HCT116 (cell line): ENCODE data around the gene PDE4B. TPM values are rescaled to one million over a fixed set of nuclear protein-coding genes. Genes with fewer than 3 reads are reported as not detected.

Experiments
- ATAC-seq: fragments of 200-7000 bp; cut with Tn5 transposase; 2 replicates; pipeline ENCODE4 v1.9.1; 2020; ENCODE audit warnings: mild to moderate bottlenecking, moderate library complexity
- BruUV-seq: library from RNA; stranded (reverse); fragments of 400-500 nt; replicated peaks from 2 replicates; lab custom pipeline; 2021; lab: Mats Ljungman, UMichigan
- CTCF ChIA-PET: fragments of 300-600 bp; sonication (Branson Sonifier 250); formaldehyde crosslinking; loops from one replicate; lab custom pipeline; 2021; ENCODE audit warnings: antibody characterized with exemption; lab: Charles Lee
- POLR2A ChIA-PET: fragments of 300-600, 350-600 bp; sonication (Branson Sonifier 250); formaldehyde crosslinking; loops from one replicate; lab custom pipeline; 2021; ENCODE audit warnings: antibody characterized with exemption; lab: Charles Lee
- RAD21 ChIA-PET, 2 experiments: fragments of 300-600 bp; sonication (Branson Sonifier 250); formaldehyde crosslinking; loops; one replicate each; lab custom pipeline; 2023; ENCODE audit warnings: low total read pairs in 2 of 2; ENCODE audit not compliant: uncharacterized antibody in 2 of 2, unreplicated experiment in 2 of 2, low non-redundant PET in 1 of 2; lab: Charles Lee
- DNase-seq: peaks from one replicate; pipeline ENCODE4 v3.0.0-alpha.2; 2010; ENCODE audit warnings: low read depth, low spot score
- H2AFZ ChIP-seq: fragments of 200-600 bp; shearing (Covaris generic), sonication (generic); 2 replicates; pipeline ENCODE4 v1.6.1; 2017; ENCODE audit warnings: low read depth, mixed run types, mixed read lengths, antibody characterized with exemption, low read length; ENCODE audit not compliant: poor library complexity, severe bottlenecking
- H3K27ac ChIP-seq: 2 replicates; pipeline ENCODE4 v1.5.1; 2012; ENCODE audit warnings: low read depth, low read length
- H3K27me3 ChIP-seq: fragments of 200-600 bp; sonication (generic); 2 replicates; pipeline ENCODE4 v1.6.1; 2016; ENCODE audit warnings: mixed run types, low read length, mixed read lengths; ENCODE audit not compliant: insufficient read depth
- H3K36me3 ChIP-seq, 2 experiments: fragments of 200-500 bp in 1 of 2; fragments of 200-600 bp in 1 of 2; sonication (Bioruptor generic) in 1 of 2; sonication (generic) in 1 of 2; 2 replicates each; pipeline versions ENCODE4 v1.5.1 to v1.6.1; 2014 to 2016; ENCODE audit warnings: low read length in 2 of 2, inconsistent platforms in 1 of 2, mixed read lengths in 1 of 2, mixed run types in 1 of 2; ENCODE audit not compliant: insufficient read depth in 2 of 2, control insufficient read depth in 1 of 2
- H3K4me1 ChIP-seq, 2 experiments: fragments of 200-600 bp in 1 of 2; sonication (generic) in 1 of 2; 2 replicates each; pipeline versions ENCODE4 v1.5.1 to v1.6.1; 2012 to 2017; ENCODE audit warnings: low read length in 2 of 2, inconsistent platforms in 1 of 2, mild to moderate bottlenecking in 1 of 2, mixed read lengths in 1 of 2, mixed run types in 1 of 2, moderate library complexity in 1 of 2; ENCODE audit not compliant: insufficient read depth in 2 of 2, control insufficient read depth in 1 of 2
- H3K4me2 ChIP-seq: fragments of 200-600 bp; sonication (generic); 2 replicates; pipeline ENCODE4 v1.6.1; 2017; ENCODE audit warnings: mixed run types, low read length, mixed read lengths
- H3K4me3 ChIP-seq, 2 experiments: fragments of 200-600 bp in 1 of 2; sonication (generic) in 1 of 2; replicated peaks in 1 of 2; 2 replicates each; pipeline ENCODE4 v1.5.1; 2011 to 2016; ENCODE audit warnings: low read length in 2 of 2, control low read depth in 1 of 2, low read depth in 1 of 2, mild to moderate bottlenecking in 1 of 2, mixed read lengths in 1 of 2, mixed run types in 1 of 2
- H3K79me2 ChIP-seq: fragments of 200-600 bp; sonication (generic); 2 replicates; pipeline ENCODE4 v1.6.1; 2017; ENCODE audit warnings: mild to moderate bottlenecking, mixed run types, low read length, moderate library complexity, mixed read lengths; ENCODE audit not compliant: insufficient read depth
- H3K9ac ChIP-seq: fragments of 200-600 bp; sonication (generic); 2 replicates; pipeline ENCODE4 v1.6.1; 2016; ENCODE audit warnings: low read length, mixed read lengths
- H3K9me2 ChIP-seq: fragments of 200-600 bp; sonication (generic), shearing (Covaris generic); 2 replicates; pipeline ENCODE4 v1.6.1; 2017; ENCODE audit warnings: mixed run types, mild to moderate bottlenecking, moderate library complexity; ENCODE audit not compliant: insufficient read depth
- H3K9me3 ChIP-seq, 2 experiments: fragments of 200-500 bp in 1 of 2; fragments of 200-600 bp in 1 of 2; sonication (Bioruptor generic) in 1 of 2; sonication (generic) in 1 of 2; 2 replicates each; pipeline ENCODE4 v1.6.1; 2014 to 2017; ENCODE audit warnings: low read length in 2 of 2, mixed read lengths in 2 of 2, inconsistent platforms in 1 of 2, low read depth in 1 of 2, mild to moderate bottlenecking in 1 of 2, mixed run types in 1 of 2, moderate library complexity in 1 of 2; ENCODE audit not compliant: control insufficient read depth in 1 of 2, insufficient read depth in 1 of 2
- H4K20me1 ChIP-seq: fragments of 200-600 bp; sonication (generic), shearing (Covaris generic); 2 replicates; pipeline ENCODE4 v1.6.1; 2017; ENCODE audit warnings: mixed run types, mild to moderate bottlenecking, moderate library complexity; ENCODE audit not compliant: insufficient read depth
- CBX3 ChIP-seq: IDR thresholded peaks from 2 replicates; pipeline ENCODE4 v1.6.1; 2012; ENCODE audit warnings: low read depth
- CEBPB ChIP-seq: IDR thresholded peaks from 2 replicates; pipeline ENCODE4 v1.6.1; 2012; ENCODE audit warnings: low read depth
- ELF1 ChIP-seq: IDR thresholded peaks from 2 replicates; pipeline ENCODE4 v1.6.1; 2012; ENCODE audit warnings: low read depth, borderline replicate concordance
- EZH2 ChIP-seq: fragments of 200-600 bp; sonication (generic); IDR thresholded peaks from 2 replicates; pipeline ENCODE4 v1.6.1; 2017; ENCODE audit warnings: antibody characterized with exemption, mixed run types
- EZH2phosphoT487 ChIP-seq: fragments of 200-600 bp; IDR thresholded peaks from 2 replicates; pipeline ENCODE4 v1.6.1; 2018; ENCODE audit warnings: antibody characterized with exemption, borderline replicate concordance
- FOSL1 ChIP-seq: IDR thresholded peaks from 2 replicates; pipeline ENCODE4 v1.6.1; 2012; ENCODE audit warnings: low read depth
- JUND ChIP-seq: IDR thresholded peaks from 2 replicates; pipeline ENCODE4 v1.6.1; 2012
- POLR2AphosphoS5 ChIP-seq: IDR thresholded peaks from 2 replicates; pipeline ENCODE4 v1.6.1; 2011; ENCODE audit warnings: mild to moderate bottlenecking, low read depth, low read length, moderate library complexity
- RAD21 ChIP-seq: IDR thresholded peaks from 2 replicates; pipeline ENCODE4 v1.6.1; 2012; ENCODE audit warnings: low read depth, mild to moderate bottlenecking
- SIN3A ChIP-seq: IDR thresholded peaks from 2 replicates; pipeline ENCODE4 v1.6.1; 2012; ENCODE audit warnings: low read depth
- SP1 ChIP-seq: IDR thresholded peaks from 2 replicates; pipeline ENCODE4 v1.6.1; 2012; ENCODE audit warnings: low read depth
- SRF ChIP-seq: IDR thresholded peaks from 2 replicates; pipeline ENCODE4 v1.6.1; 2012; ENCODE audit warnings: low read depth
- TCF7L2 ChIP-seq: IDR thresholded peaks from 2 replicates; pipeline ENCODE4 v1.7.0; 2011; ENCODE audit warnings: borderline replicate concordance, inconsistent platforms; ENCODE audit not compliant: insufficient read depth, insufficient read length; ENCODE audit errors: extremely low read depth
- YY1 ChIP-seq: IDR thresholded peaks from 2 replicates; pipeline ENCODE4 v1.6.1; 2011; ENCODE audit warnings: low read length, low read depth, moderate library complexity, mild to moderate bottlenecking; ENCODE audit not compliant: insufficient replicate concordance; ENCODE audit errors: extremely low read depth
- ZFX ChIP-seq: fragments of 450-650 bp; IDR thresholded peaks from 2 replicates; pipeline ENCODE4 v1.6.1; 2017
- ZNF274 ChIP-seq: fragments of 200-500 bp; sonication (Bioruptor generic); IDR thresholded peaks from 2 replicates; pipeline ENCODE4 v1.6.1; 2014; ENCODE audit warnings: mild to moderate bottlenecking, low read depth, low read length, inconsistent platforms
- intact Hi-C: fragments of 100-400 bp; cut with micrococcal nuclease; formaldehyde crosslinking; loops from 2 replicates; pipeline ENCODE4 v1.10.0; 2022
- total RNA-seq: library from RNA; stranded (reverse); gene quantifications from one replicate; pipeline ENCODE4 v1.2.1, GENCODE V29; 2021; ENCODE audit not compliant: unreplicated experiment
- TF ChIP-seq, protein P1 (sequence below): IDR thresholded peaks from 2 replicates; pipeline ENCODE4 v1.6.1; 2012
- TF ChIP-seq, protein P2 (sequence below): IDR thresholded peaks from 2 replicates; pipeline ENCODE4 v1.6.1; 2012
- TF ChIP-seq, protein P3 (sequence below): IDR thresholded peaks from 2 replicates; pipeline ENCODE4 v1.6.1; 2012; ENCODE audit warnings: low read depth
- TF ChIP-seq, protein P4 (sequence below), 3 experiments: fragments of 200-600 bp in 1 of 3; sonication (generic) in 1 of 3; IDR thresholded peaks in 2 of 3; conservative IDR thresholded peaks in 1 of 3; 2 replicates each; pipeline ENCODE4 v1.5.1; 2012 to 2017; ENCODE audit warnings: low read depth in 2 of 3, low read length in 2 of 3, antibody characterized with exemption in 1 of 3, borderline replicate concordance in 1 of 3, control low read depth in 1 of 3, mild to moderate bottlenecking in 1 of 3, mixed read lengths in 1 of 3, mixed run types in 1 of 3, moderate library complexity in 1 of 3; ENCODE audit not compliant: insufficient read depth in 1 of 3

The PDE4B gene
- total RNA-seq, 1 experiment from 2014 or later = 76.9 TPM

DNA sequence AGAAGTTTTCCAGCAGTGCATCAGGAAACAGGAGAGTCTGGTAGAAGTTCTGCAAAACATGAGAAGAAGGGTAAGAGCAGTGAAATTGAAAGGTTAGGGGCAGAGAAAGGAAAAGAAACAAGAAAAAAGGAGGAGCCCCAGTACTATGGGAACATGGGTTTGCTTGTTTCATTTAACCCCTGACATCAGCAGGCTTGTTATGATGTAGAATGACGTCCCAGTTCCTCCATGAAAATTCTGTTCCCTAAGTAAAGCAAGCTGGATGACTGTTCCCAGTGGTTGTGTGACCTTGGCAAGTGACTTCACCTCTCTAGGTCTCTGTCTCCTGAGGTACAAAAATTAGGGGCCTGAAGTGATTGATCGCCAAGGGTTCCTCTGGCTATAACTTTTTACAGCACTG is 472.6 kb downstream of the PDE4B start:
- H3K27ac ChIP-seq = peak overlapping the region; percentile 96
- BruUV-seq = no TSS peak
- POLR2A ChIA-PET = interaction anchor here (1.2 kb wide), 1 partner anchor 67 kb away, joined by 3 read pairs; no protein-coding TSS in a partner anchor

More for the DNA sequence above, 472.6 kb downstream of the PDE4B start:
- CTCF ChIA-PET = no interaction called here
- peaks cover 83 to 98% of the 10 kb centered on the region in 2 experiments for H3K4me1 ChIP-seq
- no peaks in the 10 kb centered on the region for H3K9me2 ChIP-seq
- no peak for DNase-seq
- H3K9ac ChIP-seq = peak overlapping the region; percentile 51
- H3K79me2 ChIP-seq = no peaks in the 10 kb centered on the region
- H3K4me2 ChIP-seq = peak overlapping the region; percentile 58
- no peak for ATAC-seq
- no peak overlapping the region for H2AFZ ChIP-seq
- no peaks in the 10 kb centered on the region for H3K27me3 ChIP-seq
- TF ChIP-seq EZH2 (no peak), POLR2AphosphoS5 (no peak), SRF (no peak), YY1 (no peak), FOSL1 (no peak), ZNF274 (no peak), RAD21 (no peak), ZFX (no peak), JUND (no peak), TCF7L2 (no peak), EZH2phosphoT487 (no peak), ELF1 (no peak), CBX3 (no peak), SP1 (no peak), SIN3A (no peak), CEBPB (no peak)
- TF ChIP-seq, protein P1, sequence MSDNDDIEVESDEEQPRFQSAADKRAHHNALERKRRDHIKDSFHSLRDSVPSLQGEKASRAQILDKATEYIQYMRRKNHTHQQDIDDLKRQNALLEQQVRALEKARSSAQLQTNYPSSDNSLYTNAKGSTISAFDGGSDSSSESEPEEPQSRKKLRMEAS = no peak
- TF ChIP-seq, protein P2, sequence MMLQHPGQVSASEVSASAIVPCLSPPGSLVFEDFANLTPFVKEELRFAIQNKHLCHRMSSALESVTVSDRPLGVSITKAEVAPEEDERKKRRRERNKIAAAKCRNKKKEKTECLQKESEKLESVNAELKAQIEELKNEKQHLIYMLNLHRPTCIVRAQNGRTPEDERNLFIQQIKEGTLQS = no peak
- TF ChIP-seq, protein P3, sequence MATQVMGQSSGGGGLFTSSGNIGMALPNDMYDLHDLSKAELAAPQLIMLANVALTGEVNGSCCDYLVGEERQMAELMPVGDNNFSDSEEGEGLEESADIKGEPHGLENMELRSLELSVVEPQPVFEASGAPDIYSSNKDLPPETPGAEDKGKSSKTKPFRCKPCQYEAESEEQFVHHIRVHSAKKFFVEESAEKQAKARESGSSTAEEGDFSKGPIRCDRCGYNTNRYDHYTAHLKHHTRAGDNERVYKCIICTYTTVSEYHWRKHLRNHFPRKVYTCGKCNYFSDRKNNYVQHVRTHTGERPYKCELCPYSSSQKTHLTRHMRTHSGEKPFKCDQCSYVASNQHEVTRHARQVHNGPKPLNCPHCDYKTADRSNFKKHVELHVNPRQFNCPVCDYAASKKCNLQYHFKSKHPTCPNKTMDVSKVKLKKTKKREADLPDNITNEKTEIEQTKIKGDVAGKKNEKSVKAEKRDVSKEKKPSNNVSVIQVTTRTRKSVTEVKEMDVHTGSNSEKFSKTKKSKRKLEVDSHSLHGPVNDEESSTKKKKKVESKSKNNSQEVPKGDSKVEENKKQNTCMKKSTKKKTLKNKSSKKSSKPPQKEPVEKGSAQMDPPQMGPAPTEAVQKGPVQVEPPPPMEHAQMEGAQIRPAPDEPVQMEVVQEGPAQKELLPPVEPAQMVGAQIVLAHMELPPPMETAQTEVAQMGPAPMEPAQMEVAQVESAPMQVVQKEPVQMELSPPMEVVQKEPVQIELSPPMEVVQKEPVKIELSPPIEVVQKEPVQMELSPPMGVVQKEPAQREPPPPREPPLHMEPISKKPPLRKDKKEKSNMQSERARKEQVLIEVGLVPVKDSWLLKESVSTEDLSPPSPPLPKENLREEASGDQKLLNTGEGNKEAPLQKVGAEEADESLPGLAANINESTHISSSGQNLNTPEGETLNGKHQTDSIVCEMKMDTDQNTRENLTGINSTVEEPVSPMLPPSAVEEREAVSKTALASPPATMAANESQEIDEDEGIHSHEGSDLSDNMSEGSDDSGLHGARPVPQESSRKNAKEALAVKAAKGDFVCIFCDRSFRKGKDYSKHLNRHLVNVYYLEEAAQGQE = no peak
- TF ChIP-seq, protein P4, sequence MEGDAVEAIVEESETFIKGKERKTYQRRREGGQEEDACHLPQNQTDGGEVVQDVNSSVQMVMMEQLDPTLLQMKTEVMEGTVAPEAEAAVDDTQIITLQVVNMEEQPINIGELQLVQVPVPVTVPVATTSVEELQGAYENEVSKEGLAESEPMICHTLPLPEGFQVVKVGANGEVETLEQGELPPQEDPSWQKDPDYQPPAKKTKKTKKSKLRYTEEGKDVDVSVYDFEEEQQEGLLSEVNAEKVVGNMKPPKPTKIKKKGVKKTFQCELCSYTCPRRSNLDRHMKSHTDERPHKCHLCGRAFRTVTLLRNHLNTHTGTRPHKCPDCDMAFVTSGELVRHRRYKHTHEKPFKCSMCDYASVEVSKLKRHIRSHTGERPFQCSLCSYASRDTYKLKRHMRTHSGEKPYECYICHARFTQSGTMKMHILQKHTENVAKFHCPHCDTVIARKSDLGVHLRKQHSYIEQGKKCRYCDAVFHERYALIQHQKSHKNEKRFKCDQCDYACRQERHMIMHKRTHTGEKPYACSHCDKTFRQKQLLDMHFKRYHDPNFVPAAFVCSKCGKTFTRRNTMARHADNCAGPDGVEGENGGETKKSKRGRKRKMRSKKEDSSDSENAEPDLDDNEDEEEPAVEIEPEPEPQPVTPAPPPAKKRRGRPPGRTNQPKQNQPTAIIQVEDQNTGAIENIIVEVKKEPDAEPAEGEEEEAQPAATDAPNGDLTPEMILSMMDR (IDR thresholded peaks at IDR 0.05 in 2 of 3, conservative IDR thresholded peaks at IDR 0.05 in 1 of 3; ENCODE audit: borderline replicate concordance in 1 of 3, insufficient read depth in 1 of 3, low read depth in 2 of 3, low read length in 2 of 3) = no peak
- TF ChIP-seq, all 23 proteins: peak for 0
- H3K9me3 ChIP-seq = no peaks in the 10 kb centered on the region
- intact Hi-C loops = no loop called here
- RAD21 ChIA-PET = no interaction called here
- no peaks in the 10 kb centered on the region for H4K20me1 ChIP-seq
- no peak overlapping the region for H3K4me3 ChIP-seq
- H3K36me3 ChIP-seq = no peaks in the 10 kb centered on the region
